HG02571 (cell line): ENCODE data around the gene ELF3.
"Not testable (repeated sequence)": the region's sequence is repeated elsewhere in the genome, so short reads cannot be mapped to it uniquely, and the experiment has no call there.

ENCODE experiments used
- ATAC-seq: cut with Tn5 transposase; IDR thresholded peaks from one replicate; pipeline ENCODE4 v1.9.1; 2021; ENCODE audit warnings: mild to moderate bottlenecking, moderate library complexity; ENCODE audit not compliant: unreplicated experiment

ELF3 gene

GRCh38 chr1:202063093-202063492, 52.7 kb downstream of the ELF3 start:
- no peak for ATAC-seq

- ATAC-seq: not testable (repeated sequence)
Measured at GRCh38 chr1:202064889-202065312, 54.5 kb downstream of the ELF3 start.
